Measurements from ENCODE around the gene TMEM201.

The TMEM201 gene

DNA sequence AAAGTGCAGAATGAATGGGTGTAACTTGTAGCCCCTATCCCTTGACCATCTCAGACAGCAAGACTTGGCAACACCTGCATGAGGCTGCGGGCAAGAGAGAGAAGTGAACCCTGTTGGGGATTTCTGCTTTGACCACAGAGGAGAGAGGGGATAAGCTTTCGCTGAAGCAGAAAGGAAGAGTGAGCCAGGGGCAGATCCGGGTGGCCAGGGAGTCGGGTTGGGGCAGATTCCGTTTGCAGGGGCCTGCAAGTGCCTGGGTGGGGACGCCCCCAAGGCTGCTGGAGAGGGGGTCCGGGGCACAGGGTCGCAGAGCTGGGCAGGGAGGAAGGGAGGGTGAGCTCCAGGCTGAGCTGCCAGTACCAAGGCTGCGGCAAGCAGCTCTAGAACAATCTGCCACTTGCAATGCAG, 37.5 kb downstream of the TMEM201 start:
- DNase-seq = peak; percentile 27

- DNase-seq = peak; percentile 73
Observed at GRCh38 chr1:9628541-9629444, 40.1 kb downstream of the TMEM201 start.

- DNase-seq = peak; percentile 73
Observed at GRCh38 chr1:9629445-9630201, 40.9 kb downstream of the TMEM201 start.

GRCh38 chr1:9630331-9631111, 41.8 kb downstream of the TMEM201 start:
- peak; percentile 51 for DNase-seq

- peak; percentile 30 for DNase-seq
Observed at GRCh38 chr1:9631613-9632012, 42.9 kb downstream of the TMEM201 start.

DNA sequence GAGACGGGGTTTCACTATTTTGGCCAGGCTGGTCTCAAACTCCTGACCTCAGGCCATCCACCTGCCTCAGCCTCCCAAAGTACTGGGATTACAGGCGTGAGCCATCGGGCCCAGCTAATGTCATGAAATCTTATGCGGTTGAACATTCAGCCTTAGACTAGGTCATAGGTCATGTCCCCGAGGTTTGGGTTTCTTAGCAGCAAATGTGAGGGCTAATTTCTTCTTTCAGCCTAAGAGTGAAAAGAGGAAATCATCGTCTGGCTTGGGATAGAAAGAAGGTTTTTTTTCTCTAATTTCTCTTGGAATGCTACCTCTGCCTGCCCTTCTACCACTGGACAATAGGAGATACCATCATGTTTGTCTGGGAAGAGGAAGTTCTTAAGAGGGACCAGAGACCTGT, 44.8 kb downstream of the TMEM201 start:
- DNase-seq = no peak

- no peak for DNase-seq
Observed at GRCh38 chr1:9634582-9634981, 45.9 kb downstream of the TMEM201 start.

DNA sequence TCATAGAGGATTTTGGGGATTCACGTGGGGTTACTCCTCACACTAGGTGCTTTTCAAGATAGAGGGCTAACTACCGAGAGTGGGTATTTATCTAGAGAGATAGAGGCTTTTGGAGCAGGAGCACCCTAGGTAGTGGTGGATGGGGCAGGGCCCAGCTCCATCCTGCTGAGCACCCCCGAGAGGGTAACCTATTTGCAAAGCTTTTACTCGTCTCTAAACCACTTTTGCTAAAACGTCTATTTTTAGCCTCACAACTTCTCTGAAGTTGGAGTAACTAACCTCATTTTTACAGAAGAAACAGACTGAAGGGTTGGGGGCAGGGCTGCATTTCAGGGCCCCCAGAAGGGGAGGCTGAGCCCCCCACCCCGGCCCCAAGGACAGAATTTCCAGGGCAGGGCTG, 50.5 kb downstream of the TMEM201 start:
- DNase-seq = no peak

DNA sequence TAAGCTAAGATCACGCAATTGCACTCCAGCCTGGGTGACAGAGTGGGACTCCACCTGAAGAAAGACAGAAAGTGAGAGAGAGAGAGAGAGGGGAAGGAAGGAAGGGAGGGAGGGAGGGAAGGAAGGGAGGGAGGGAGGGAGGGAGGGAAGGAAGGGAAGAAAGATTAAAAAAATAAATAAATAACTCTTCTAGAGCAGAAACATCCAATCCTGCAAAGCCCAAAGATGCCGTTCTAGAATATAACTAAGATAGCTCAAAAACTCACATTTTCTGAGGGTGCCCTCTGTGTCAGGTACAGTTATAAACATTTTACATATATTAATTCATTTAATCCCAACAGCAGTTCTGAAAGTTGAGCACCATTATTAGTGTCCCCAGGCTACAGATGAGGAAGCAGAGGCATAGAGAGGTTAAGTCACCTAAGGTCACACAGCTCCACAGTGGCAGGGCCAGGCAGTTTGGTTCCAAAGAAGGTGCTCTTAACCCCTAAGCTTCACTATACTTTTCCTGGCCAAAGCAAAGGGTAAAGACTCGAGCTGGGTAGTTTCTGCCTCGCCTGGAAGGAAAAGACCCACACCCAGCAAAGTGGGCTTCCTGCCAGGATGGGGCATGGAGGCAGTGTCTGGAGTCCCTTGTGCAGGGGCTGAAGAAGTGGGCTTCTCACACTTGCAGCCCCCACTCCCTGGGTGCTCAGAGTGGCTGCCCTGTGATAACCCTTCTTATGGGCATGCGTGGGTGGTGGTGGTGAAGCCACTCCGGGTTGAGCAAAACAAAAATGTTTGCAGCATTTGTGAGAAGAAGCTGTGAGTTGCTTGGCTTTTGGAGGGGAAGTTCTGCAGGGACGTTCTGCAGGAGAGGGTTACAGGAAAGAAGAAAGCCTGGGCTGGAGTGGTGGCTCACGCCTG, 54.9 kb downstream of the TMEM201 start:
- DNase-seq = peak; percentile 29

DNA sequence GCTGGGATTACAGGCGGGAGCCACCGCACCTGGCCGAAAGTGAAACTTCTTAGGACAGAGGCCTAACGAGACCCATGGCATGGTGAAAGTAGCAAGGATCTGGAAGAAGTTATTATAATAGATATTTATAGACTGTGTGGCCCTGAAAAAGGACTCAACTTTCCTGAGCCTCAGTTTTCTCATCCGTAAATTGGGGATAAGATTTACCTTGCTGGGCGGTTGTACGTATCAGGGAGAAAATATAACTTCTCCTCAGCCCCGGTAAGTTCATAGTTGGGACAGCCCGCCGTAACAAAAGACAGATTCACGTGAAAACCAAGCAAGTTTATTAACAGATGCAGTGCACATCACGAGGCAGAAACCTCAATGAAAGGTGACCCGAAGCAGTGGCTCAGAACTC, 57.3 kb downstream of the TMEM201 start:
- DNase-seq = no peak

DNA sequence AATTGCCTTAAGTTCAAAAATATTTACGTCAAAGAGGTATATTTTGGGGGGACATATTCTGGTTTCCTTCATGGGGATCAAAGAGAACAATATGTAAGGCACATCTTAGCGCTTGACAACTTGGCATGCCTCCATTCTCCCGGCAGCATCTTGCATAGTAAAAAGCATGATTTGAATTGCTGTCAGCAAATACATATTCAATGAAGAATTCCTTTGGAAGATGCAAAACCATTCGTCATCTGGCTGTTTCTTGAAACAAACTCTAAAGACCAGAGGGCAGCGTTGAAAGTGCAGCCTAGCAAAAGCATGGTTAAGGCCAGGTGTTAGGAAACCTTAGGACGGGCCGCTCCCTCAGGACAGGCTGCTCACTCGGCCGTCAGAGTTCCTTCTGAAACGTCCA, 59.5 kb downstream of the TMEM201 start:
- no peak for DNase-seq

DNA sequence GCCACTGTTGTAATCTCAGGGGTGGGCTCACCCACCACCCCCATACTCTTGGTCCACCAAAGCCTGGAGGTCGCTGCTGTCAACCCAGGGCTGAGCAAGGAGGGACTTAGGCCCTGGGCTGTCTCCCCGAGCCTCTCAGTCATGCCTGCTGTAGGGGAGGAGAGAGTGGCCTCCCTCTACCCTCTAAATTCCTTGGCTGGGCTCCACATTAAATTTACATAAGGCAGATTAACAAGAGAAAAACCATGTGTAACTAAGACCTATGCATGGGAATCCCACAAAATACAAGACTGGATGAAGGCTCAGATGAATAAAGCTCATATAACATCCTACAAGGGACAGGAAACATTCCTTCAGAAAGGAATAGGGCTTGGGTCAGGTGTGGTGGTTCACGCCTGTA, 61.1 kb downstream of the TMEM201 start:
- DNase-seq = no peak

- DNase-seq = no peak
Observed at GRCh38 chr1:9651220-9651564, 62.5 kb downstream of the TMEM201 start.

DNA sequence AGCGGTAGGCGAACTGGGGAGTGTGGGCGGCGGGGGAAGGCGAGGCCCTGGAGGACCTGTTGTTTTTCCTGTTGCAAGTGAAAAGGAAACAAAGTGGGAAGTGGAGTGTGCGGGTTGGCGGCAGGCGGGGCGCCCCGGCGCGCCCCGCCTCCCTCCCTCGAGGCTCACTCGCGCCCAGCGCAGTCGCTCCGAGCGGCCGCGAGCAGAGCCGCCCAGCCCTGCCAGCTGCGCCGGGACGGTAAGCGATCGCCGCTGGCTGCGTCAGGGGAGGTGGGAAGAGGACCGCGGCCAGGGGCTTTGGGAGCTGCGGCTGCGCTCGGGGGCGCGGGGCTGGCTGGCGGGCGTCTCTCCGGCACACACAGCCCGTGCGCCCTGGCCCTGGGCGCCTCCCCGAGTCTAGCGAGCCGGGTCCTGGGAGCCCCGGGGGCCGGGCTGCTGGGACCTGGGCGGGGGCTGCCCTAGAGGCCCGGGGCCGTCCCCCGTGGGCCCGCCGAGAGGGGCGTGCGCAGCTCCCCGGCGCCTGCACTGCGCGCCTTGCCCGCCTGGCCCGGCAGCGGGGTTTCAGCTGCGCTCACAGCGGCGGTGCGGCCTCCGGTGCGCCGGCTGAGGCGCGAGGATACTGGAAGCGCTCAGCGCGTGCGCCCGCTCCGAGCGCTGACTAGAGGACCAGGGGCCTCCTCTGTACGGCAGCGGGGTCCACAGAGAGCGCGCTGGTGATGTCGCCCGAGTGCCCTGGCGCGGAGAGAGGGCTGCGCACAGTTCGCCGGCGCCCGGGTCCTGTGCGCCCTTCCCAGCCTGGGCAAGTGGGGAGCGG, 63.1 kb downstream of the TMEM201 start, which contains the start of gene PIK3CD:
Gene PIK3CD (plus strand): TSS at position 167 of the 814 bp plus-strand sequence. CDS start 58,725 bp downstream, outside the sequence.
- DNase-seq = peak; percentile 67

DNA sequence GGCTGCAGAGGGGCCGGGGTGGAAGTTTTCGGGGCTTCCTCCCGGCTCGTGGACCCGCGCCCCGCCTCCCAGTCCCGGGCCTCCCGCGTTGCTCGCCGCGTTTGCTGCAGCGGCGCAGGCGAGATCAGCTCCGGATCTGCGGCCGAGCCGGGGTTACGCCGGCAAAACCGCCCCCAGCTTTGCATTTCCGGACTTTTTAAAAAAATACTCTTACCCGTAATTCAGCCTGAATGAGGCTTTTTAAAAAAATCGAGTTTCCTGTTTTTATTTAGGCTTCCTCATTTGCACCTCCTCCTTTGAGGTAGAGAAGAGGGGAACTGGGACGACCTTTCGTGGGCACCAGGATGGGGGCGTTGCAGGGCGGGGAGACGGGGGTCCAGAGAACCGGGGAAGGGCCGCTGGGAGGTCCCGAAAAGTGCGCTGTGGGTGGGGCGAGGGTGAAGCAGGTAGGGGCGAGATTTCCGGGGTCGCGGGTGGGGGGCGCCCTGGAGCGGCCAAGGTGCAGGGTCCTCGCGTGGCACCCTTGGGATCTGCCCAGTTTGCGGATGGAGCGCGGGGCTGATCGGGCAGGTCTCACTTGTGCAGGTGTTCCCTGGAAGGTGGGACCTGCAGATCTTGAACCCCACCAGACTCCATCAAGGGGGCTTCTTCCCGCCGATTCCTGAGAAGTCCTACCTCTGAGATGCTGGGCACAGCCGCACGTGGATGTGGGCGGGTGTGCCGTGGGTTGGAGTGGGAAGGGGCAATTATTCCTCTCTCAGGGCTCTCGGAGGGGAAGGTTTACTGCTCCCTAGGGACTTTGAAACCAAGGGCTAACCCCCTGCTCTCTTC, 63.9 kb downstream of the TMEM201 start:
- DNase-seq = peak; percentile 73

- DNase-seq = no peak
Observed at GRCh38 chr1:9653210-9653490, 64.4 kb downstream of the TMEM201 start.

- peak; percentile 43 for DNase-seq
Observed at GRCh38 chr1:9653491-9654050, 64.9 kb downstream of the TMEM201 start.

GRCh38 chr1:9654051-9654833, 65.5 kb downstream of the TMEM201 start:
- DNase-seq = peak; percentile 38

All from activated T-cell treated with anti-CD3 and anti-CD28 coated beads, Interleukin-2, amount 50 U/mL, for 1 hour (primary cell).